Measurements from ENCODE around the gene GPD1. TPM values are rescaled to one million over a fixed set of nuclear protein-coding genes. Genes with fewer than 3 reads are reported as not detected.

GPD1 gene
- total RNA-seq, 4 donors from 2014 or later = 1,589 to 4,641 (median 3,196) TPM

DNA sequence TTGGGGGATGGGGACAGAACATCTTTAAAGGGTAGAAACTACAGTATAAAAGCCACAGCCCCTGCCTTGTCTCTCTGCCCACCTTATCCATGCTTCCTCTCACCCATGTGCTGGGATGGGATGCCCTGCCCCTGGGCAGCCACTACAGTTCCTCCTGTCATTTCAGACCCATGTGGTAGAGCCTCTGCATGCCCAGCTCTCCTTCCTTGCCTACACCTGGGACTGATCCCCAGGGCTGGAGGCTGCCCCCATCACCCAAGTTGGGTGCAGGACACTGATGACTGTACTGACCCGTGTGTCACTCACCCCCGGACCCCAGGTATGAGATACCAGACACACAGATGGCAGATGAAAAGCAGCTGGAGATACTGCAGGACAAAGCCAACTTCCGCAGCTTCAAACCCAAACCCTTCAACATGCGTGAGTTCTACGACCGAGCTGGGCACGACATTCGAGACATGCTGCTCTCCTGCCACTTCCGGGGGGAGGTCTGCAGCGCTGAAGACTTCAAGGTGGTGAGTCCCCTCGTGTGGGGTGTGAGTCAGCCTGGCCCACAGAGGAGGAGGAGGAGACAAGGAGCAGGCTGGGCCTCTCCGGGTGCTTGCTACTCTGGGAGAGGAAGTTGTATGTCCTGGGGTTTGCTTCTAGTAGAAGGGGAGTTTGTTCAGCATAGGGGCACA, 44.2 kb upstream of the GPD1 start:
- no peak for TF ChIP-seq CTCF (IDR thresholded peaks at IDR 0.05; ENCODE audit: low read depth)

GRCh38 chr12:50060120-50060468, 43.7 kb upstream of the GPD1 start:
- no peak for TF ChIP-seq CTCF (IDR thresholded peaks at IDR 0.05; ENCODE audit: low read depth)

DNA sequence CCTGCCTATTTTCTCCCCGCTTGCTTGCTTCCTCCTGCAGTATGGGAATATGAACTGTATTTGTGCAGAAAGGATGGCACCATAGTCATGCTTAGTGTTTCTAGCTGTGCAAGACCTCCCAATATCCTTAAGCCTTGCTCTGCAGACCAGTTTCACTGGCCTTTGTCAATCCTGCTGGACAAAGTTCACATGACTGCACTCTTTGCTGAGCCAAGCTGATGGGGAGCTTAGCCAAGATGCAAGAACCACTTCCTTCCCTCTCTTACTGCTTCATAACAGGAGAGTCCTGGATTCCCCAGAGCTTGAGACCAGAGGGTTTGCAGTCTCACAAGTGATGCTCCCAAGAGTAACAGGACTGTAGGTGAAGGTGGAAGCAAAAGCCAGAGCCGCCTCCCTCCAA, 42.6 kb upstream of the GPD1 start:
- no peak for TF ChIP-seq CTCF (IDR thresholded peaks at IDR 0.05; ENCODE audit: low read depth)

DNA sequence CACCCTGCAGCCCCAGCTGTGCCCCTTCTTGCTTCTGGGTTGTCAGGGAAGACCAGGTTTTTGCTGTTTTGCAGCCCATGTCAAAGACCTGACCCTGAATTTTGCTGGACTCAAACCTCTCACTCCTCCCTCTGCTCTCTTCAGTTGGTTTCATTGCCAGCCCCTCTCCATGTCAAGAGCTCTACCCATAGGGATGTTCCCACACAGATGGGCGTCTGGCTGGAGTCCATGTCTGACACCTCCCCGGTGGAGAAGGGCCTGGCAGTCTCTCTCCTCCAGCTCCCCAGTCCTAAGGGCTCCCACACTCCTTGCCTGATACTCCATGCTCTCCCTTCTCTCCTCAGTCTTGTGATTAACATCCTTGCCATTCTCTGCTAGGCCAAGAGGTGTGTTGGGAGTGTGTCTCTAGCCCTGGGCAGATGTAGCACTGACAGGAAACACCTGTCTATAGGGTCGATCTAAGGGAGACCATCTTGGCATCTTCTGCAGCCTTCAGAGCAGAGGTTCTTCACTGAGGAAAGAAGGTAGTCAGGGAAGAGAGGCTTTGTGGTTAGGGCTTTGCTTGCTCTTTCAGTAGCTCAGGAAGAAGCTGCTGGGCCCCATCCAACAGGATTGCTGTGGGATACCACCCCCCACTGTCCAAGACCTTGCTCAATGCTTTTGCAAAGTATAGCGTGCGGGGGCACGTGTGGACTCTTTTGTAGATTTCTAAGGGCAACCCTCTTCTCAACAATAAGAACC, 41.7 kb upstream of the GPD1 start:
- TF ChIP-seq CTCF (IDR thresholded peaks at IDR 0.05; ENCODE audit: low read depth) = no peak

DNA sequence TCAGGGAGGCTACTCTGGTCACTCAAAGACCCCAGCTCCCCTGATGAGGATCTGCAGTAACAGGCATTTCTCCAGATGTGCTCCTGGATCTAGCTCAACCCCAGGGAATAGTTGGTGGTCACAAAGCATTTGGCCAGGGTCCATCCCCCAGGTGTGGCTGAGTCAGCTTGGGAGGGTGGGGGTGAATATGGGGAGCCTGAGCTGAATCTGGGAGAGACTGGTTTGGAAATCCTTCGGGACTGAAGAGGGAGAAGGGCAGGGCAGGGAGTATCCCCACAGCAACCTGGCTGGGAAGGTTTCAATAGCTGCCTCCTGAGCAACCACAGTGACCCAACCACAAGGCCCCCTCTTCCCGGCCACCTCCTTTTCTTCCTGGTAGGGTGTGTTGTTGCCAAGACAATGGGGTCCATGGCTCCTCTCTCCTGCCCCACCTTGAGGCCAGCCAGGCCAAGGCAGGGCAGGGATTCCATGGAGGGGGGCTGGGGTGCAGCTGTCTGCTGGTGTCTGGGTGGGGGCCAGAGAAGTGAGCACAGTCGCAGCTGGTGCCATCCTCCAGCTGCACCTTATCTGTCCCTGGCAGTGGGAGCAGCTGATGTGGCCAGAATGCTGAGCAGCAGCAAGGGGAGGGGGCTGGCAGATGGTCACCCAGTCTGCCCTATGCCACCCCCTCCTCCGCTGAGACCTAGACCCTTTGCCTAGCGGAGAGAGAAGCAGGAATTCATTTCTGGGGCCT, 40.9 kb upstream of the GPD1 start:
- TF ChIP-seq CTCF (IDR thresholded peaks at IDR 0.05; ENCODE audit: low read depth) = no peak

GRCh38 chr12:50065726-50066310, 38.0 kb upstream of the GPD1 start:
- TF ChIP-seq CTCF (IDR thresholded peaks at IDR 0.05; ENCODE audit: low read depth) = no peak

- no peak for TF ChIP-seq CTCF (IDR thresholded peaks at IDR 0.05; ENCODE audit: low read depth)
Observed at GRCh38 chr12:50066402-50066801, 37.4 kb upstream of the GPD1 start.
